Frontal cortex (tissue), 4 donors: Measurements from ENCODE around the gene FBXO36. TPM values are rescaled to one million over a fixed set of nuclear protein-coding genes. Genes with fewer than 3 reads are reported as not detected.
A peak's percentile ranks its signal among the peaks of the same experiment; 100 is the strongest.
"Not testable (repeated sequence)": the region's sequence is repeated elsewhere in the genome, so short reads cannot be mapped to it uniquely, and the experiment has no call there.

Experiments
- DNase-seq, 2 donors: peaks; one replicate each; pipeline ENCODE4 v3.0.0; 2012; ENCODE audit warnings: low spot score in 2 of 2
- FAIRE-seq: peaks from 2 replicates; lab custom pipeline; 2012; peaks lifted over from hg19 to GRCh38; lab: Jason Lieb, UNC
- total RNA-seq: library from RNA; depleted of rRNA; stranded (reverse); fragments of >200 nt; gene quantifications from one replicate; pipeline ENCODE4 v1.2.3, GENCODE V29; 2014
- donor health status: control.
- donor health status: control.
- donor health status: control.

Gene FBXO36
- total RNA-seq, 1 donor from 2014 or later: 7.3 TPM

DNA sequence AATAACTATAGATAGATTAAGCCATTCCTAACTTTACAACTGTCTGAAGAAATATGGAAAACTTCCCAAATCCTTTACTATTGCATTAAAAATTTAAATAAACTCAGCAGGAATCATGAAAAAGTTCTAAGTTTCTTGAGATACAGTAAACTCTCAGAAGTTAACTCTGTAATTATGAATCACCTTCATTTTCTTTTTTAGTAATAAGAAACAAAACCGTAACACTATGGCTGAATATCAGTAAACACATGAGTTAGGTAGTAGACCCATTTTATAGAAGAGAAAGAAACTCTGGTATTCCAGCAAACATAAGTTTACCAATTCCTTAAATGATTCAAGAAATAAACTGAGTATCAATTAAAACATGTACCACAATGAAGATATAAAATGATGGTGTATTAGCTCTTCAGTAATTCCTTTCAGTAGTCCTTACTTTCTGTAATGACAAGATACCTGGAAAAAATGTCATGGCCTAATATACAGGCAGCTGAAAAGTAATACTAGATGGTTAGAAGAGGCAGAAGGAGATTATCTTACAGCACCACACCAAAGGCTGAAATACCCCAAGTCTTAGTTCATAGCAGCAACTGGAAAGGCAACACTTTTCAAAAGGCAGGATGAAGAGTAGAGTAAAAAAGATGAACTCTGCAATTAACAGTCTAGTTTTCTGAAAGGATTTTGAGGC lies 12.0 kb upstream of the FBXO36 start:
- FAIRE-seq (no peak), DNase-seq (no peak)

- FAIRE-seq (no peak), DNase-seq (no peak)
Measured at GRCh38 chr2:229910832-229911412, 11.4 kb upstream of the FBXO36 start.

GRCh38 chr2:229914171-229914570 lies 8.1 kb upstream of the FBXO36 start:
- FAIRE-seq: no peak
- DNase-seq: no peak

DNA sequence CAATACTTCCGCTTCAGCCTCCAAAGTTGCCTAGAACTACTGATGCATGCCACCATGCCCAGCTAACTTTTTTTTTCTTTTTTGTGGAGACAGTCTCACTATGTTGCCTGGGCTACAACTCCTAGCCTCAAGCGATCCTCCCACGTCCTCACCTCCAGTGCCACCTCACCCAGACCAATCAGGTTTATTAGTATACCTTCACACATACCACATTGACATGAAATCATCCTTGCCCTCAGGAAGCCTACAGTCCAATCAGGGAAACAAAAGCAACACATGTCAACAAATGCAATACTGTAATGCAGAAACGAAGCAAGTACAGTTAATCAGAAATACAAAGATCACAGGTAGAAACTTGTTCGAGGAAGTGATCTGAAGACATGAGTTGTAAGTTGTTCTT lies 4.5 kb upstream of the FBXO36 start:
- FAIRE-seq (no peak), DNase-seq (no peak)

DNA sequence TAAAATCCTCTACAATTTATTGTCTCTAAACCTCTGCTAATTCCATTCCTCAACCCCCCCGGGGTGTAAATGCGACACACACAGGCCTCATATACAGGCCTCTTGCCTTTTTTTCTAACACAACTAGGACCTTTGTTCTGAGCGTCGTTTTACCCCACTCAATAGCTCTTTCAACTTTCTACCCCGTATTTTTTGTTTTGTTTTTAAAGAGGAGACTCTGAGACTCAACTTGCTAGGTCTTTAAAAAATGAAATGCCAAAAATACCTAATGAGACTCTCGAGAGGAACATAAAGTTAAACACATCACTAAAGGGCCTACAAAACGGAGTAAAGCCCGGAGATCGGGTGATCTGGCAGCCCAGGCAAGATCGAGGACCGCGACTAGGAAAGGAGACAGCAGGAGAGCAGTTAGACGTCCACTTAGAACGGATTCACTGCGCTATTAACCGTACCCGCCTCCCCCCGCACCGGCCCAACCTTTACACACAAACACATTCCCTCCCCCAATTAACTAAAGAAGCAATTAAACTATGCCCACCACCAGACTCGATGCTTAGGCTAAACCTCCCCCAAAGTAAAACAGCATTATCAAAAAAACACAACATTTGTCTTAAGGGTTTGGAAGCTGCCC lies 2.2 kb upstream of the FBXO36 start:
- DNase-seq: no peak
- FAIRE-seq: no peak

DNA sequence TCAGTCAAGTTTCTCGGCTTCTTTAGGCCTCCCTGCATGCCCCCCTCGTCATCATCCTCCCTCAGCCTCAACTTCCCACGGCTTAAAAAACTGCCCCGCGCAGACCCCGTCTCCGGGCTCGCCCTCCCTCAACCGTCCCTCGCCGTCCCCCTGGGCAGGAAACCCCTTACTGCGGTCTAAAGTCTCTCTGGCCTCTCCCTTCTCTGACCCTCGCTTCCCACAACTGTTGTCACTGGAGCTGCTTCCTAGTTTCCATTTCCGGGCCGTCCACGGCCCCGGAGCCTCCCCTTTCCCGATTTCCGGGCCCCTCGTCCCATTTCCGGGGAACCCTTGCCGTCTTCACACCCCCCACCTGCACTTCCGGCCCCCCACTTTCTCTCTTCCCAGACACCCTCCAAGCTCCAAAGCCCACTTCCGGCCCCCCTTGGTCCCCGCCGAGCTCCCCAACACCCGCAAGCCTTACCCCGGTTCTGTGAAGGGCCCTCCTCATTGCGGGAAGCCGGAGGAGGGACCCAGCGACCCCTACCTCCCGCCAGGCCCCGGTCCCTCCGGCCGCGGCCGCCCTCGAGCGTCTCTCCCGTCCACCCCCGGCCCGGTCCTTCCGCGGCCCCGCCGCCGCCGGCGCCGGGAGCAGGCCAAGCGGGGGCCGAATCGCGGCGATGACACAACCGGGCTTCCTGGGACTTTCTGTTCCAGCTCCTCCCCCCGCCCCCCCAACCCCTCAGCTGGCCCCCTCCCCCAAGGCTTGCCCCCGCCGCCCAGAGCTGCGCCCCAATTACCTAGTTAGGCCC lies 1.0 kb upstream of the FBXO36 start:
- FAIRE-seq (no peak), DNase-seq (peak; percentile 70 to 71)

DNA sequence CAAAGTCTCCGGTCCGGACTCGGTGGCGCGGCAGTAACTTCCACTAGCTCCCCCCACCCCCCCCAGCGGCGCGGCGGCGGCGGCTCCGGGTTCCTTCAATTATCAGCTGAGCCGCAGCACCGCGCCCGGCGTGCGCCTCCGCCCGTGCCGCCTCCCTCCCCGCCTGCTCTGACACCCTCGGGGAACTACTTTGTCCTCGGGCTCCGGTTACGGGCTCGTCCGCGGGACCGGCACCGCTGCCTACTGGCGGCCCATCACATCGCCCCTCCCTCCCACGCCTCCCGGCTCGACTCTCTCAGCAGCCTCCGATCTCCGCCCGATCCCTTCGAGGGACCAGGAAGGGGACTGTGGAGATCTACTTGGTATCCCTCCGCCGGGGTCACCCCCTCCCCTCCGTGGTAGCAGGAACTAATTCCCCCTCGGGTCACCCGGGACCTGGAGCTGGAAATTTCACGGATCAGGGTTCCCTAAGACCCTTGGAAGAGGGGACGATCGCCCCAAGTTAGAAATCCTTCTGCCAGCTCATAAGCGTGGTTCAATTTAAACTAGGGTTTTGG lies 333 bp upstream of the FBXO36 start, which contains the start of gene TRIP12:
TSS of gene TRIP12 (minus strand) at position 118 of the 557 bp plus-strand sequence. CDS start 41,930 bp downstream, outside the sequence.
- FAIRE-seq (no peak), DNase-seq (peak; percentile 80 to 84)

DNA sequence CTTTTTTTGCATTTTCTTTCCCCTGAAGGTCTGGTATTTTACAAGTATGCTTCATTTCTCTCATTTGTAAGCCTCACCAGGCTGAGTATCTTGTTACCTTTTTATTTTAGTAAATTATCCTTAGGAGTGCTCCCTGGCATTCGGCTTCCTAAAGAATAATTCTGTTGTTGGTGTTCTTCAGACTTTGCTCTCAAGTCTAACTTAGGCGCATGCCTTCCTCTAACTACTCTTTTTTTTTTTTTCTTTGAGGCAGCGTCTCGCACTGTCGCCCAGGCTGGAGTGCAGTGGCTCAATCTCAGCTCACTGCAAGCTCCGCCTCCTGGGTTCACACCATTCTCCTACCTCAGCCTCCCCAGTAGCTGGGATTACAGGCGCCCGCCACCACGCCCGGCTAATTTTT lies 2.2 kb downstream of the FBXO36 start:
- DNase-seq: not testable (repeated sequence)

GRCh38 chr2:229925201-229925600 lies 2.9 kb downstream of the FBXO36 start:
- no peak for FAIRE-seq
- no peak for DNase-seq

More for the DNA sequence above, 2.2 kb downstream of the FBXO36 start:
- not testable (repeated sequence) for FAIRE-seq

- DNase-seq: no peak
- FAIRE-seq: no peak
Measured at GRCh38 chr2:229927817-229928321, 5.6 kb downstream of the FBXO36 start.

- no peak for DNase-seq
- FAIRE-seq: no peak
Measured at GRCh38 chr2:229930656-229931055, 8.4 kb downstream of the FBXO36 start.

- no peak for FAIRE-seq
Measured at GRCh38 chr2:229931241-229931640, 8.9 kb downstream of the FBXO36 start.

DNA sequence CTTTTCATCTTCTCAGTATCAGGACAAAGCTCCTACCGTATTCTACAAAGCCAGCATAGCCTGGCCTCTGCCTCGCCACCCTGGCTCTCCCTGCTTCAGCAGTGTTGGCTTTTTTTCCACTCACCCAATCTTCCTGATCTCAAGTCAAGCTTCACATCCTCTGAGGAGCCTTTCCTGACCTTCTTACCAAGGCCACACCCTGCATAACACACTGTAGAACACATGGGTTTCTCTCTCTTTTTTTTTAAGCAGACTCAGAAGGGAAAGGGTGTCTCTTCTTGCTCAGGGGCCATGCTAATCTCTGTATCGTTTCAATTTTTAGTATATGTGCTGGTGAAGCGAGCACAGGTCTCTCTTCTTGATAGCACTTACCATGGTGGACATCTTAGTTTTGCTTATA lies 15.2 kb downstream of the FBXO36 start:
- FAIRE-seq (no peak), DNase-seq (no peak)

More at GRCh38 chr2:229931241-229931640, 8.9 kb downstream of the FBXO36 start:
- DNase-seq: no peak

- FAIRE-seq: no peak
- DNase-seq: no peak
Measured at GRCh38 chr2:229942671-229943070, 20.4 kb downstream of the FBXO36 start.

DNA sequence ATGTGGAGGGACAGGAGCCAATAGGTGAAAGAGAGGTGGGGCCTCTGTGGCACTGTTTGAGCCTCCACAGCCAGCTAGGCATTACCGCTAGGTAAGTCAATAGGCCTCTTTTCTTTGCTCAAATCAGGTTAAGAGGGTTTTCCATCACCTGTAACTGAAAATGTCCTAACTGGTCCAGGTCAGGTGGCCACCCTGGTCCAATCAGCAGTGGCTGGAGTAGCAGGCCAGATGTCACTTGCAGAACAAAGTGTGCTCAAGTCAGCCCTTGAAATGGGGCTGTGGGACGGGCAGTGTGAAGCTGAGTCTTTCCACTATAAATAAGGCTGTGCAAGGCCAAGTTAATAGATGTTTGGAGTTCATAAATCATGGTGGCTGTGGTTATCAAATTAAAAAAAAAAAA lies 20.9 kb downstream of the FBXO36 start:
- DNase-seq: no peak
- no peak for FAIRE-seq

DNA sequence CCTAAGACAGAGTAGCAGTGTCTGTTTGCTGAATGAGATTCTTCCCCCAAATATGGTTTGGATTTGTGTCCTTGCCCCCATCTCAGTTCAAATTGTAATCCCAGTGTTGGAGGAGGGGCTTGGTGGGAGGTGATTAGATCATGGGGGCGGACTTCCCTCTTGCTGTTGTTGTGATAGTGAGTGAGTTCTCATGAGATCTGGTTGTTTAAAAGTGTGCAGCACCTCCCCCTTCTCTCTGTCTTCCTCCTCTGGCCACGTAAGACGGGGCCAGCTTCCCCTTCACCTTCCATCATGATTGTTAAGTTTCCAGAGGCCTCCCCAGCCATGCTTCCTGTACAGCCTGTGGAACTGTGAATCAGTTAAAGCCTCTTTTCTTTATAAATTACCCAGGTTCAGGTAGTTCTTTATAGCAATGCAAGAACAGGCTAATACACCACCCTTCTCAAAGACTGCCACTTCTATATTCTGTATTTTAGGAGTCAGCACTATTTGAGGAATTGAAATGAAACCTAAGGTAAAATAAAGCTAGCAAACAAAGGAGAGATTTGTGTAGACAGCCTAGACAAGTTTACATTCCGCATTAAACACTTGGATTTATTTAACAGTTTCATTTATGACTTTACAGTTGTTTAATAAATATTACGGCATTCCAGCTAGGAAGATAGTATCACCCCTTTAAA lies 21.6 kb downstream of the FBXO36 start:
- no peak for DNase-seq
- no peak for FAIRE-seq

DNA sequence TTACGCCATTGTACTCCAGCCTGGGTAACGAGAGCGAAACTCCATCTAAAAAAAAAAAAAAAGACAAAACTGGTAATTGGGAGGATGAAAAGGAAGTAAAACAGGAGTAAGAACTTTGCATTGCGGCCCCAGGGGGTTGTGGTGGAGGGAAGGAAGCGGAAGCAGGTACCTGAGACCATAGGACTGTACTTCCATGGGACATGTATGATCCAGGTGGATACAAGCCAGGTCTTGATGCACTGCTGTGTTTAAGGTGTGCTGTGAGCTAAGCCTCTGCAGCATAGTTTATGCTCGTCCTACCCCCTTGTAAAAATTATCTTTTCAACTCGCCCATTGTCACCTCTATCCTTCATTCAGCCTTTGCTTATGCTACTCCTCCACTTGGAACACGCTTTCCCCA lies 23.7 kb downstream of the FBXO36 start:
- DNase-seq (no peak), FAIRE-seq (no peak)

- FAIRE-seq: no peak
- DNase-seq: no peak
Measured at GRCh38 chr2:229947544-229947943, 25.2 kb downstream of the FBXO36 start.

DNA sequence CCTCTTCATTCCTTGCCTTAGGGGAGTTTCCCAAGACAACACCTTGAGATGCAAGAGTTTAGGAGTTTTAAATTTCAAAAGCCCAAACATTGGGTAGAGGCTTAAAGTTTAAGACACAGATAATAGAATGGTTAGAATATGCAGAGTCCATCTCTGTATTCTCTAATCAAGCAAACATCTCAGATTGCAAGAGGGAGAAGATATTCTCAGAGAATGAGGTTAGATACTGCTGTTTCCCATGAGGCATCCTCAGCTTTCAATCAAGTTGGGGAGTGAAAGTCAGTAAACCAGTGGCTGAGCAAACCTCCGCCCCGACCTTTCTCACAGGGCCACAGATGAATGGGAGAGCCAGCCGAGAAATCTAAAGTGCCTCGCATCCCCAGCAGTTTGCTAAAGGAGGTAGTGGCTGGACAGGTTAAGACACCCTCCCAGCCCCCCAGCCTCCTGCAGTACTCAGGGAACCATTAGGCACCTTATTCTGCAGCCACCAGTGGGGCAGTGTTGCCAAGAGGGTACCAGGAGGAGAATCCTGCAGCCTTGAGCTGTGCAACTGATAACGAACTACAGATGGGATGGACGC lies 30.0 kb downstream of the FBXO36 start:
- no peak for DNase-seq
- FAIRE-seq: no peak
